Fibroblast of pulmonary artery (primary cell): ENCODE data around the gene ABLIM2.

ENCODE experiments used
- DNase-seq: peaks from one replicate; pipeline ENCODE4 v3.0.0-alpha.2; 2010; ENCODE audit warnings: low read depth
- H3K4me3 ChIP-seq: replicated peaks from 2 replicates; pipeline ENCODE4 v1.5.1; 2011; ENCODE audit warnings: low read depth, mild to moderate bottlenecking, control low read depth, low read length, moderate library complexity
- CTCF ChIP-seq: IDR thresholded peaks from 2 replicates; pipeline ENCODE4 v1.5.1; 2011; ENCODE audit warnings: mild to moderate bottlenecking, control low read depth, low read length, inconsistent platforms; ENCODE audit errors: missing control alignments

The ABLIM2 gene

DNA sequence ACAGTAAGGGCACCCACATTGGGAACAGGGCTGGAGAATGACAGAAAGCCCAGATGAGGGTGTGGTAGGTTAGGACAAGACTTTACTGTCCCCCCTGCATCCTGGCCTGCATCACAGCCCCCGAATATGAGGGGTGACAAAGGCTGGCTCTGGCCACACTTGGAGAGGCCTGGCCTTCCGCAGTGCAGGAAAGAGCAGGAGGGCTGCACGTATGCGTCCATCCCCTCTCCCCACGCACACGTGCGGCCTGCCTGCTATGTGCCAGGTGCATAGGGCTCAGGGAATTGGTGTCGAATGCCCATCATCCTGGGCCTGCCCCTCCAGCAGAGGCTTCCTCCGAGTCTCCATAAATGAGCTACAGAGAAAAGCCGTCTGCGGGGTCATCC, 80.5 kb downstream of the ABLIM2 start:
- no peak for DNase-seq
- no peak for TF ChIP-seq CTCF
- no peak overlapping the region for H3K4me3 ChIP-seq

GRCh38 chr4:8077181-8078108, 81.2 kb downstream of the ABLIM2 start:
- no peak for TF ChIP-seq CTCF
- DNase-seq: no peak
- no peak overlapping the region for H3K4me3 ChIP-seq

GRCh38 chr4:8076023-8076422, 82.6 kb downstream of the ABLIM2 start:
- H3K4me3 ChIP-seq: no peak overlapping the region
- DNase-seq: no peak
- TF ChIP-seq CTCF: no peak

DNA sequence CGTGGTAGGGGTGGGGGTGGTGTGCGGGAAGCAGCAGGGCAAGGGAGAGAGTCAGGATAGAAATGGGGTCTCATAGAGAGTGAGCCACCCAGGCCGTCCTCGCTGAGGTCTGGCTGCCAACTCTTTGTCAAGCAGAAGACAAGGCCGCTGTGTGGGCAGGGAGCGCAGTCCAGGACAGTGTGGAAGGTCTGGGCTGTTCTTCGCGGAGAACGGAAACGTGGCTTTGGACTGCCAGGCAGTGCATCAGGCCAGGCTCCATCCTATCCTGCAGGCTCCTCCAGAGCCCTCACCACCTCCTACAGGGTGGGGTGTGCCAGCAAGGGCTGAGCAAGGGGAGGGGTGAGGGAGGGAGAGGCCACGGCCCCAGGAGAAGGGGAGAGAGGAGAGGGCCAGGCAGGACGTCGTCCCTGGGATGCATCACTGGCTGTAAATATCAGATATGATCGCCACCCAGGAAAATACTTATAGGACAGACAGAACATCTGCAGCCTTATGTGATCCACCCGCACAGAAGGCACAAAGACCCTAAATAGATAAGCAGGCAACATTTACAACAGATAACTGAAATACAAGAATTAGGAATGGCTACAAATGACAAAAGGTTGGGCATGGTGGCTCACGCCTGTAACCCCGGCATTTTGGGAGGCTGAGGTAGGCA, 85.3 kb downstream of the ABLIM2 start:
- no peak overlapping the region for H3K4me3 ChIP-seq
- no peak for DNase-seq
- no peak for TF ChIP-seq CTCF

GRCh38 chr4:8072235-8072968, 86.2 kb downstream of the ABLIM2 start:
- DNase-seq: no peak
- H3K4me3 ChIP-seq: no peak overlapping the region
- TF ChIP-seq CTCF: no peak

- no peak for TF ChIP-seq CTCF
- no peak overlapping the region for H3K4me3 ChIP-seq
- no peak for DNase-seq
Measured at GRCh38 chr4:8071766-8072165, 86.8 kb downstream of the ABLIM2 start.
